PFSK-1 (cell line): ENCODE measurements around the gene AP3S1.

ENCODE experiments used
- POLR2AphosphoS5 ChIP-seq: IDR thresholded peaks from 2 replicates; pipeline ENCODE4 v1.6.1; 2012; ENCODE audit warnings: low read depth, mild to moderate bottlenecking, control low read depth, low read length, moderate library complexity
- TAF1 ChIP-seq: IDR thresholded peaks from 2 replicates; pipeline ENCODE4 v1.6.1; 2012; ENCODE audit warnings: low read length, control low read depth, borderline replicate concordance; ENCODE audit not compliant: insufficient read depth

GRCh38 chr5:115944501-115944900 lies 102.8 kb downstream of the AP3S1 start:
- TF ChIP-seq POLR2AphosphoS5 (no peak), TAF1 (no peak)
